Loucy (cell line): ENCODE measurements around the gene SOX30.

Source experiments
- H2AFZ ChIP-seq: fragments of 200-600 bp; sonication (generic); 2 replicates; pipeline ENCODE4 v1.6.0; 2016; ENCODE audit warnings: antibody characterized with exemption, mild to moderate bottlenecking, low read length, moderate library complexity
- H3F3A ChIP-seq: fragments of 200-600 bp; 2 replicates; pipeline ENCODE4 v1.6.0; 2016; ENCODE audit warnings: antibody characterized with exemption, low read depth, mild to moderate bottlenecking
- H3K27me3 ChIP-seq: fragments of 200-600 bp; sonication (generic); 2 replicates; pipeline ENCODE4 v1.6.1; 2014; ENCODE audit warnings: low read length, mild to moderate bottlenecking; ENCODE audit not compliant: insufficient read depth, poor library complexity, severe bottlenecking
- H3K36me3 ChIP-seq: fragments of 200-600 bp; sonication (generic); 2 replicates; pipeline ENCODE4 v1.6.1; 2016; ENCODE audit warnings: low read length; ENCODE audit not compliant: insufficient read depth
- H3K4me1 ChIP-seq: fragments of 200-600 bp; sonication (generic); 2 replicates; pipeline ENCODE4 v1.5.1; 2014; ENCODE audit warnings: low read length, mild to moderate bottlenecking; ENCODE audit not compliant: insufficient read depth, poor library complexity, severe bottlenecking
- H3K4me2 ChIP-seq: fragments of 200-600 bp; sonication (generic); 2 replicates; pipeline ENCODE4 v1.6.0; 2014; ENCODE audit warnings: antibody characterized with exemption, low read length, low read depth, mild to moderate bottlenecking; ENCODE audit not compliant: poor library complexity, severe bottlenecking
- H3K4me3 ChIP-seq: fragments of 200-600 bp; sonication (generic); 2 replicates; pipeline ENCODE4 v1.5.1; 2014; ENCODE audit warnings: low read length, mild to moderate bottlenecking, mixed read lengths; ENCODE audit not compliant: poor library complexity, severe bottlenecking
- H3K79me2 ChIP-seq: fragments of 200-600 bp; sonication (generic); 2 replicates; pipeline ENCODE4 v1.6.1; 2014; ENCODE audit warnings: low read length; ENCODE audit not compliant: insufficient read depth
- H3K9ac ChIP-seq: fragments of 200-600 bp; sonication (generic); 2 replicates; pipeline ENCODE4 v1.6.0; 2014; ENCODE audit warnings: mild to moderate bottlenecking, low read depth, low read length, moderate library complexity; ENCODE audit not compliant: poor library complexity, severe bottlenecking
- H3K9me2 ChIP-seq: fragments of 200-600 bp; sonication (generic); replicated peaks from 2 replicates; pipeline ENCODE4 v1.6.1; 2016; ENCODE audit warnings: low read depth, low read length, mixed read lengths
- H3K9me3 ChIP-seq: fragments of 200-600 bp; sonication (generic); 2 replicates; pipeline ENCODE4 v1.6.1; 2014; ENCODE audit warnings: mild to moderate bottlenecking, antibody characterized with exemption, low read length, low read depth; ENCODE audit not compliant: insufficient read depth
- H4K20me1 ChIP-seq: fragments of 200-600 bp; sonication (generic); 2 replicates; pipeline ENCODE4 v1.6.0; 2014; ENCODE audit warnings: antibody characterized with exemption, low read length, mild to moderate bottlenecking; ENCODE audit not compliant: insufficient read depth, poor library complexity, severe bottlenecking
- EZH2phosphoT487 ChIP-seq: fragments of 200-600 bp; IDR thresholded peaks from 2 replicates; pipeline ENCODE4 v1.6.1; 2018; ENCODE audit warnings: antibody characterized with exemption, mild to moderate bottlenecking, moderate library complexity, borderline replicate concordance
- TF ChIP-seq, protein P1 (sequence below): fragments of 200-600 bp; sonication (generic); conservative IDR thresholded peaks from 2 replicates; pipeline ENCODE4 v1.5.1; 2014; ENCODE audit warnings: mild to moderate bottlenecking, antibody characterized with exemption, low read length

Gene SOX30

DNA sequence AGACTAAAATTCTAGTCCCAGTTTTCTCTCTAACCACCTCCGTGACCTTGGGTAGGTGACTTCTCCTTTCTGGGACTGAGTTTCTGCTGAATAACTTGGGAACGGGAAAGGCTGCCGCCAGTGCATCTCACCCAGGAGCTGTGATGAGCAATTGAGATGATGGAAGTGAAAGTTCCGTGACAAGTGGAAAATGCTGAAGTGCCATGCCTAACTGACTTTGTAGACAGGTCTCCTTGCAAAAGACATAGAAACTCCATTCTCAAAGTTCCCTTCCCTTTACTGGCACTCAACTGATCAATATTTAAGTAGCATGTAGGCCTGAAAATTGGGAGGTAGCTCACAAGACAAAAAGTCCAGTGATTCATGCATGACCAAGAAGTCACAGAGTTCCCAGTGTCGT lies 70.3 kb downstream of the SOX30 start:
- Histone ChIP-seq H4K20me1 (no peaks in the 10 kb centered on the region), H3K27me3 (no peaks in the 10 kb centered on the region), H3K9ac (no peak overlapping the region), H3K79me2 (no peaks in the 10 kb centered on the region), H3K36me3 (no peaks in the 10 kb centered on the region), H3K9me2 (no peaks in the 10 kb centered on the region), H3K4me2 (no peak overlapping the region), H2AFZ (no peak overlapping the region), H3F3A (no peaks in the 10 kb centered on the region), H3K9me3 (no peaks in the 10 kb centered on the region), H3K4me1 (no peaks in the 10 kb centered on the region), H3K4me3 (no peak overlapping the region)
- TF ChIP-seq, protein P1, sequence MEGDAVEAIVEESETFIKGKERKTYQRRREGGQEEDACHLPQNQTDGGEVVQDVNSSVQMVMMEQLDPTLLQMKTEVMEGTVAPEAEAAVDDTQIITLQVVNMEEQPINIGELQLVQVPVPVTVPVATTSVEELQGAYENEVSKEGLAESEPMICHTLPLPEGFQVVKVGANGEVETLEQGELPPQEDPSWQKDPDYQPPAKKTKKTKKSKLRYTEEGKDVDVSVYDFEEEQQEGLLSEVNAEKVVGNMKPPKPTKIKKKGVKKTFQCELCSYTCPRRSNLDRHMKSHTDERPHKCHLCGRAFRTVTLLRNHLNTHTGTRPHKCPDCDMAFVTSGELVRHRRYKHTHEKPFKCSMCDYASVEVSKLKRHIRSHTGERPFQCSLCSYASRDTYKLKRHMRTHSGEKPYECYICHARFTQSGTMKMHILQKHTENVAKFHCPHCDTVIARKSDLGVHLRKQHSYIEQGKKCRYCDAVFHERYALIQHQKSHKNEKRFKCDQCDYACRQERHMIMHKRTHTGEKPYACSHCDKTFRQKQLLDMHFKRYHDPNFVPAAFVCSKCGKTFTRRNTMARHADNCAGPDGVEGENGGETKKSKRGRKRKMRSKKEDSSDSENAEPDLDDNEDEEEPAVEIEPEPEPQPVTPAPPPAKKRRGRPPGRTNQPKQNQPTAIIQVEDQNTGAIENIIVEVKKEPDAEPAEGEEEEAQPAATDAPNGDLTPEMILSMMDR, result no peak
- no peak for TF ChIP-seq EZH2phosphoT487

DNA sequence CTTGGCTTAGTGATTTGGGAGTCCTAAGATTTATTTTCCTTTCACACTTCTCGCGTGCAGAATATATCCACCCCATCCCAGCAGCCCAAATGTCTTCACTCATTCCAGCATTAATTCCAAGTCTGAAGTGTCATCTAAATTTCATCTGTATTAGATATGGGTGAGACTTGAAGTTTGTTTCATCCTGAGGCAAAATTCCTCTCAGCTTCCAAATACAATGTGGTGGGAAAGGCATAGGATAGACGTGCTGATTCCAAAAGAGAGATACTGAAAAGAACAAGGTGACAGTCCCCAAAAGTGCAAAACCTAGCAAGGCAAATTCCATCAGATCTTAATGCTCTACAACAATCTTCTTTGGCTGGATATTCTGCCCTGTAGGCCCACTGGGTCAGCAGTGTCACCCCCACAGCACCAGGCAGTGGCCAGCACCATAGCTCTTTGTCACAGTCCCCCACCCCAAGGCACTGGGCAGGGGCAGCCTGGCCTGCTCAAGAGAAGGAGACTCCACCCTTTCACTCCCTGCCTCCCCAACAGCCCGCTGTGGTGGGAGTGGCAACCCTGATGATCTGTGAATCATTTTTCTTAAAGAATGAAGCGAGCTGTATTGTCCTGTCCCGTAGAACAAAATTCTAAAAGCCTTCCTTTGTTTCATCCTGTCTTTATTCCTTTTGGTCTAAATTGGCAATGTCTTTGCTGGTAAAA lies 74.0 kb downstream of the SOX30 start:
- H3K36me3 ChIP-seq, result no peaks in the 10 kb centered on the region
- H3K9me2 ChIP-seq, result no peaks in the 10 kb centered on the region
- no peak overlapping the region for H3K9ac ChIP-seq
- no peaks in the 10 kb centered on the region for H3K9me3 ChIP-seq
- H2AFZ ChIP-seq, result no peak overlapping the region
- no peaks in the 10 kb centered on the region for H3F3A ChIP-seq
- H3K27me3 ChIP-seq, result no peaks in the 10 kb centered on the region
- peaks cover 4% of the 10 kb centered on the region for H3K4me1 ChIP-seq
- 0 out of 2 replicates have a peak, but pooled peaks cover 6% of the 10 kb centered on the region for H3K79me2 ChIP-seq
- no peak overlapping the region for H3K4me3 ChIP-seq
- H4K20me1 ChIP-seq, result no peaks in the 10 kb centered on the region
- no peak overlapping the region for H3K4me2 ChIP-seq
- TF ChIP-seq, protein P1, result no peak
- no peak for TF ChIP-seq EZH2phosphoT487

DNA sequence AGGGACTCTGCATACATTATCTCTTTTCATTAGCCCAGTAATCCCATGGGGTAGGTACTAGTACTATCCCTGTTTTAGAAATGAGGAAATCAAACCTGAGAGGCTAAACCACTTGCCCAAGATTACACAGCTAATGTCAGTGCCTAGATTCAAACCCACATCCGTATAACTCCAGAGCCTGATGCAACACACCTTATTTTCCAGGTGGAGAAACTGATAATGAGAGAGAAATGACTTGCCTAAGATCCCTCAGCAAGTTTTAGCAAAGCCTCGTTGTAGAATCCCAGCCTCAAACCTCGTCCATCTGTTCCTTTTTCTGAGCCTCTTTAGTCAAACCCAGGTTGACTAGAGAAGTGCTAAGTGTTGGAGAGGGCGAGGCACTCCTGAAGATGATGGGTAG lies 75.6 kb downstream of the SOX30 start:
- H3K9ac ChIP-seq, result no peak overlapping the region
- no peaks in the 10 kb centered on the region for H3K9me2 ChIP-seq
- no peak overlapping the region for H3K4me3 ChIP-seq
- H4K20me1 ChIP-seq, result no peaks in the 10 kb centered on the region
- H3F3A ChIP-seq, result no peaks in the 10 kb centered on the region
- H3K9me3 ChIP-seq, result no peaks in the 10 kb centered on the region
- 0 out of 2 replicates have a peak, but pooled peaks cover 6% of the 10 kb centered on the region for H3K79me2 ChIP-seq
- peaks cover 10% of the 10 kb centered on the region for H3K4me1 ChIP-seq
- H2AFZ ChIP-seq, result no peak overlapping the region
- no peak for TF ChIP-seq EZH2phosphoT487
- no peak overlapping the region for H3K4me2 ChIP-seq
- no peaks in the 10 kb centered on the region for H3K36me3 ChIP-seq
- no peaks in the 10 kb centered on the region for H3K27me3 ChIP-seq
